Lower leg skin (tissue), 3 donors: Measurements from ENCODE around the gene NADK2.

Source experiments
- CTCF ChIP-seq, 3 donors: fragments of 450-650 bp; IDR thresholded peaks; one replicate each; pipeline ENCODE4 v1.5.1; 2016; ENCODE audit warnings: antibody characterized with exemption in 3 of 3, mild to moderate bottlenecking in 3 of 3, moderate library complexity in 2 of 3
- POLR2A ChIP-seq, 2 donors: fragments of 450-650 bp; IDR thresholded peaks; one replicate each; pipeline ENCODE4 v1.6.1; 2016 to 2017; ENCODE audit warnings: antibody characterized with exemption in 2 of 2, mild to moderate bottlenecking in 1 of 2, moderate library complexity in 1 of 2

- no peak for TF ChIP-seq CTCF (IDR thresholded peaks at IDR 0.05)
- no peak for TF ChIP-seq POLR2A (IDR thresholded peaks at IDR 0.05)
These were observed 63.2 kb downstream of the NADK2 start for GRCh38 chr5:36178524-36178890.
